ENCODE data around the gene HERC2. TPM values are rescaled to one million over a fixed set of nuclear protein-coding genes. Genes with fewer than 3 reads are reported as not detected.
A peak's percentile ranks its signal among the peaks of the same experiment; 100 is the strongest.

HERC2 gene
- total and polyA plus RNA-seq, 2 of the 13 experiments (the other 11 are each of a cell fraction or from before 2014, with no cell fraction given) = 17.6 to 24.8 TPM

DNA sequence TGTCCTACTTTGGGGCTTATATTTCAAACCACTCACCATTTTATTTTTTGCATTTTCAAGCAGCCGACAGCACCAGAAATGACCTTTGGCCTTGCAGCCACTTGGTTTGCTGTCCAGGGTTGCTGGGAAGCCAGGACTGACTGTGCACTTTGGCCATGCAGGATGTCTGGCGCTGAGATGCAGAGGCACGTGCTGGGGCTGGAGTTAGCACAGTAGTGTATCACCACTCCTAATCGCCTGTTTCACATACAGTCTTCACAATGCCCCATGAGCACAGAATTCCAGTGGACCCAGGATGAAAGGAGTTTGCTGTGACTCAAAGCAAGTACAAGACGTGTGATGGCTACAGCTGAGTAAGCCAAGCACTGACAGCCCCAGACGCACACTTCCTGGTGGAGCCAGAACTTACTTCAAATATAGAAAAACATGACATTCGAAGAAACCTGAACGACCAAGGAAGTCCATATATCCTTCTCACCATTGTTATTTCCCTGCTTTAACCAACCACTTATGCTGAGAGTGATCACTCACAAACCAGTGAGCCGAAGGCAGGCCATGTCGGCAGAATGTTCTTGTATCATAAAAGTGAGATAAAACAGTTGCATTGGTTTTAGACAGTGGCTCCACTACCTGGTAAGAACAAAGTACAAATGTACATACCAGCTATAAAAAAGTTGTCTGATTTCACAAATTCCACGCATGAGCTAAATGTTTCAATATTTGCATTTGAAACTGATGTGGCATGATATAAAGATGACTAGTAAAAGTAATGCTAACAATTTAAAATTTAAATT, 238.9 kb downstream of the HERC2 start (continued):
- TF ChIP-seq ZMYM4 (CRISPR knock-in tag; IDR thresholded peaks at IDR 0.05) (peak; percentile 51; the same call in 1 of the 2 replicates), ZNF354B (CRISPR knock-in tag; IDR thresholded peaks at IDR 0.05) (no peak), FOSL2 (CRISPR knock-in tag; IDR thresholded peaks at IDR 0.05) (peak; percentile 47), ZFP36L1 (CRISPR knock-in tag; IDR thresholded peaks at IDR 0.05) (no peak), MBD4 (IDR thresholded peaks at IDR 0.05; ENCODE audit: borderline replicate concordance, low read length) (no peak), ZNF274 (CRISPR knock-in tag; IDR thresholded peaks at IDR 0.05) (no peak), ZNF3 (CRISPR knock-in tag; IDR thresholded peaks at IDR 0.05) (no peak), HCFC1 (IDR thresholded peaks at IDR 0.05; ENCODE audit: low read depth, low read length) (no peak), NR2F6 (IDR thresholded peaks at IDR 0.05) (peak; percentile 85), NR2F6 (CRISPR knock-in tag; IDR thresholded peaks at IDR 0.05) (peak; percentile 93), ZNF367 (CRISPR knock-in tag; IDR thresholded peaks at IDR 0.05; ENCODE audit: borderline replicate concordance) (no peak), KMT2A (CRISPR knock-in tag; IDR thresholded peaks at IDR 0.05) (no peak), IKZF4 (CRISPR knock-in tag; IDR thresholded peaks at IDR 0.05; ENCODE audit: borderline replicate concordance, low read depth, not compliant biosample characterization) (no peak), KDM4B (CRISPR knock-in tag; IDR thresholded peaks at IDR 0.05) (no peak), ZNF878 (CRISPR knock-in tag; IDR thresholded peaks at IDR 0.05) (0 out of 2 replicates have a peak, but pooled peaks have one; percentile 26), ZNF343 (CRISPR knock-in tag; IDR thresholded peaks at IDR 0.05) (no peak), ZNF564 (CRISPR knock-in tag; IDR thresholded peaks at IDR 0.05) (0 out of 2 replicates have a peak, but pooled peaks have one; percentile 25), CEBPG (CRISPR knock-in tag; IDR thresholded peaks at IDR 0.05) (0 out of 2 replicates have a peak, but pooled peaks have one; percentile 25), ZNF549 (CRISPR knock-in tag; IDR thresholded peaks at IDR 0.05) (no peak)
- TF ChIP-seq, protein P1, sequence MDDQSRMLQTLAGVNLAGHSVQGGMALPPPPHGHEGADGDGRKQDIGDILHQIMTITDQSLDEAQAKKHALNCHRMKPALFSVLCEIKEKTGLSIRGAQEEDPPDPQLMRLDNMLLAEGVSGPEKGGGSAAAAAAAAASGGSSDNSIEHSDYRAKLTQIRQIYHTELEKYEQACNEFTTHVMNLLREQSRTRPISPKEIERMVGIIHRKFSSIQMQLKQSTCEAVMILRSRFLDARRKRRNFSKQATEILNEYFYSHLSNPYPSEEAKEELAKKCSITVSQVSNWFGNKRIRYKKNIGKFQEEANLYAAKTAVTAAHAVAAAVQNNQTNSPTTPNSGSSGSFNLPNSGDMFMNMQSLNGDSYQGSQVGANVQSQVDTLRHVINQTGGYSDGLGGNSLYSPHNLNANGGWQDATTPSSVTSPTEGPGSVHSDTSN (CRISPR knock-in tag; IDR thresholded peaks at IDR 0.05; ENCODE audit: borderline replicate concordance) = no peak
- TF ChIP-seq, protein P2, sequence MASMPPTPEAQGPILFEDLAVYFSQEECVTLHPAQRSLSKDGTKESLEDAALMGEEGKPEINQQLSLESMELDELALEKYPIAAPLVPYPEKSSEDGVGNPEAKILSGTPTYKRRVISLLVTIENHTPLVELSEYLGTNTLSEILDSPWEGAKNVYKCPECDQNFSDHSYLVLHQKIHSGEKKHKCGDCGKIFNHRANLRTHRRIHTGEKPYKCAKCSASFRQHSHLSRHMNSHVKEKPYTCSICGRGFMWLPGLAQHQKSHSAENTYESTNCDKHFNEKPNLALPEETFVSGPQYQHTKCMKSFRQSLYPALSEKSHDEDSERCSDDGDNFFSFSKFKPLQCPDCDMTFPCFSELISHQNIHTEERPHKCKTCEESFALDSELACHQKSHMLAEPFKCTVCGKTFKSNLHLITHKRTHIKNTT (CRISPR knock-in tag; IDR thresholded peaks at IDR 0.05) = no peak
- TF ChIP-seq, protein P3, sequence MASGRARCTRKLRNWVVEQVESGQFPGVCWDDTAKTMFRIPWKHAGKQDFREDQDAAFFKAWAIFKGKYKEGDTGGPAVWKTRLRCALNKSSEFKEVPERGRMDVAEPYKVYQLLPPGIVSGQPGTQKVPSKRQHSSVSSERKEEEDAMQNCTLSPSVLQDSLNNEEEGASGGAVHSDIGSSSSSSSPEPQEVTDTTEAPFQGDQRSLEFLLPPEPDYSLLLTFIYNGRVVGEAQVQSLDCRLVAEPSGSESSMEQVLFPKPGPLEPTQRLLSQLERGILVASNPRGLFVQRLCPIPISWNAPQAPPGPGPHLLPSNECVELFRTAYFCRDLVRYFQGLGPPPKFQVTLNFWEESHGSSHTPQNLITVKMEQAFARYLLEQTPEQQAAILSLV (CRISPR knock-in tag; IDR thresholded peaks at IDR 0.05; ENCODE audit: borderline replicate concordance) = no peak
- TF ChIP-seq, protein P4, sequence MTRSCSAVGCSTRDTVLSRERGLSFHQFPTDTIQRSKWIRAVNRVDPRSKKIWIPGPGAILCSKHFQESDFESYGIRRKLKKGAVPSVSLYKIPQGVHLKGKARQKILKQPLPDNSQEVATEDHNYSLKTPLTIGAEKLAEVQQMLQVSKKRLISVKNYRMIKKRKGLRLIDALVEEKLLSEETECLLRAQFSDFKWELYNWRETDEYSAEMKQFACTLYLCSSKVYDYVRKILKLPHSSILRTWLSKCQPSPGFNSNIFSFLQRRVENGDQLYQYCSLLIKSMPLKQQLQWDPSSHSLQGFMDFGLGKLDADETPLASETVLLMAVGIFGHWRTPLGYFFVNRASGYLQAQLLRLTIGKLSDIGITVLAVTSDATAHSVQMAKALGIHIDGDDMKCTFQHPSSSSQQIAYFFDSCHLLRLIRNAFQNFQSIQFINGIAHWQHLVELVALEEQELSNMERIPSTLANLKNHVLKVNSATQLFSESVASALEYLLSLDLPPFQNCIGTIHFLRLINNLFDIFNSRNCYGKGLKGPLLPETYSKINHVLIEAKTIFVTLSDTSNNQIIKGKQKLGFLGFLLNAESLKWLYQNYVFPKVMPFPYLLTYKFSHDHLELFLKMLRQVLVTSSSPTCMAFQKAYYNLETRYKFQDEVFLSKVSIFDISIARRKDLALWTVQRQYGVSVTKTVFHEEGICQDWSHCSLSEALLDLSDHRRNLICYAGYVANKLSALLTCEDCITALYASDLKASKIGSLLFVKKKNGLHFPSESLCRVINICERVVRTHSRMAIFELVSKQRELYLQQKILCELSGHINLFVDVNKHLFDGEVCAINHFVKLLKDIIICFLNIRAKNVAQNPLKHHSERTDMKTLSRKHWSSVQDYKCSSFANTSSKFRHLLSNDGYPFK (CRISPR knock-in tag; IDR thresholded peaks at IDR 0.05; ENCODE audit: borderline replicate concordance) = no peak

Data from HepG2 (cell line).